Calu3 (cell line): ENCODE measurements around the gene SLC11A2. TPM values are rescaled to one million over a fixed set of nuclear protein-coding genes. Genes with fewer than 3 reads are reported as not detected.

Experiments used
- BruUV-seq: library from RNA; stranded (reverse); fragments of 400-500 nt; replicated peaks from 2 replicates; lab custom pipeline; 2021; lab: Mats Ljungman, UMichigan
- CTCF ChIA-PET: fragments of 300-600 bp; sonication (Branson Sonifier 250); formaldehyde crosslinking; loops from one replicate; lab custom pipeline; 2022; ENCODE audit warnings: antibody characterized with exemption; lab: Charles Lee
- DNase-seq: peaks from one replicate; pipeline ENCODE4 v3.0.0; 2022
- H3K27ac Mint-ChIP-seq: one replicate; pipeline ENCODE4 v1.8.0; 2022; ENCODE audit warnings: mixed read lengths; ENCODE audit not compliant: unreplicated experiment
- H3K27me3 Mint-ChIP-seq: one replicate; pipeline ENCODE4 v1.8.0; 2022; ENCODE audit warnings: mixed read lengths; ENCODE audit not compliant: unreplicated experiment
- H3K36me3 Mint-ChIP-seq: one replicate; pipeline ENCODE4 v1.8.0; 2022; ENCODE audit warnings: mild to moderate bottlenecking, moderate library complexity, mixed read lengths; ENCODE audit not compliant: insufficient read depth, unreplicated experiment
- H3K4me1 Mint-ChIP-seq: one replicate; pipeline ENCODE4 v1.8.0; 2022; ENCODE audit warnings: mild to moderate bottlenecking, low read depth, mixed read lengths; ENCODE audit not compliant: unreplicated experiment
- H3K4me3 Mint-ChIP-seq: one replicate; pipeline ENCODE4 v1.8.0; 2022; ENCODE audit warnings: mild to moderate bottlenecking, low read depth, moderate library complexity, mixed read lengths; ENCODE audit not compliant: unreplicated experiment
- H3K9me3 Mint-ChIP-seq: one replicate; pipeline ENCODE4 v1.8.0; 2022; ENCODE audit warnings: low read depth, mixed read lengths; ENCODE audit not compliant: unreplicated experiment
- CTCF ChIP-seq: fragments of 200-600 bp; IDR thresholded peaks from one replicate; pipeline ENCODE4 v1.8.0; 2022; ENCODE audit warnings: antibody characterized with exemption; ENCODE audit not compliant: unreplicated experiment
- intact Hi-C: fragments of 100-400 bp; cut with micrococcal nuclease; formaldehyde crosslinking; loops from one replicate; pipeline ENCODE4 v1.10.0; 2022; ENCODE audit not compliant: unreplicated experiment
- total RNA-seq: library from RNA; stranded (reverse); gene quantifications from 2 replicates; pipeline ENCODE4 v1.2.3, GENCODE V29; 2022

SLC11A2 gene
- total RNA-seq, 1 experiment from 2014 or later = 51.3 TPM

GRCh38 chr12:51027342-51027835, 1.2 kb upstream of the SLC11A2 start:
- no peak for DNase-seq
- no TSS peak for BruUV-seq
- no peaks in the 10 kb centered on the region for H3K9me3 Mint-ChIP-seq
- peak overlapping the region; percentile 62 for H3K4me3 Mint-ChIP-seq
- H3K27me3 Mint-ChIP-seq = no peaks in the 10 kb centered on the region
- H3K36me3 Mint-ChIP-seq = peaks cover 42% of the 10 kb centered on the region
- CTCF ChIA-PET = interaction anchor here (0.7 to 1.9 kb wide), 4 partner anchors 22 to 262 kb away, joined by 3 to 12 read pairs (median 5); no protein-coding TSS in a partner anchor
- no peak overlapping the region for H3K27ac Mint-ChIP-seq
- peaks cover 25% of the 10 kb centered on the region for H3K4me1 Mint-ChIP-seq
- intact Hi-C loops = loop anchor here (10.0 kb wide), 1 partner anchor 103 kb away; a partner anchor contains a TSS
- TF ChIP-seq CTCF = no peak

- Mint-ChIP-seq H3K4me1 (peaks cover 25% of the 10 kb centered on the region), H3K27me3 (no peaks in the 10 kb centered on the region), H3K4me3 (peak overlapping the region; percentile 88), H3K9me3 (no peaks in the 10 kb centered on the region), H3K36me3 (peaks cover 42% of the 10 kb centered on the region), H3K27ac (peak overlapping the region; percentile 91)
- no TSS peak for BruUV-seq
- intact Hi-C loops = loop anchor here (10.0 kb wide), 1 partner anchor 101 kb away; a partner anchor contains a TSS
- CTCF ChIA-PET = no interaction called here
- TF ChIP-seq CTCF = no peak
- no peak for DNase-seq
These were observed 797 bp downstream of the SLC11A2 start for GRCh38 chr12:51025338-51025835.

GRCh38 chr12:51023625-51024382, 2.4 kb downstream of the SLC11A2 start:
- Mint-ChIP-seq H3K27ac (peak overlapping the region; percentile 91), H3K27me3 (no peaks in the 10 kb centered on the region), H3K4me1 (peaks cover 17% of the 10 kb centered on the region), H3K9me3 (no peaks in the 10 kb centered on the region), H3K4me3 (peak overlapping the region; percentile 88), H3K36me3 (peaks cover 41% of the 10 kb centered on the region)
- CTCF ChIA-PET = interaction anchor here (0.7 to 1.0 kb wide), 2 partner anchors 37 to 198 kb away, joined by 3 to 5 read pairs; no protein-coding TSS in a partner anchor
- TF ChIP-seq CTCF = no peak
- DNase-seq = no peak
- intact Hi-C loops = loop anchor here (10.0 kb wide), 1 partner anchor 99 kb away; a partner anchor contains a TSS
- no TSS peak for BruUV-seq

GRCh38 chr12:51021694-51022093, 4.5 kb downstream of the SLC11A2 start:
- intact Hi-C loops = loop anchor here (10.0 kb wide), 1 partner anchor 97 kb away; a partner anchor contains a TSS
- Mint-ChIP-seq H3K27ac (no peak overlapping the region), H3K9me3 (no peaks in the 10 kb centered on the region), H3K27me3 (no peaks in the 10 kb centered on the region), H3K4me3 (no peak overlapping the region), H3K36me3 (peaks cover 28% of the 10 kb centered on the region), H3K4me1 (no peaks in the 10 kb centered on the region)
- DNase-seq = no peak
- TF ChIP-seq CTCF = no peak
- no TSS peak for BruUV-seq
- CTCF ChIA-PET = no interaction called here
